GM23338 (cell line): ENCODE measurements around the gene WDR44. TPM values are rescaled to one million over a fixed set of nuclear protein-coding genes. Genes with fewer than 3 reads are reported as not detected.

Experiments used
- ATAC-seq: fragments of 200-7000 bp; cut with Tn5 transposase; 3 replicates; pipeline ENCODE4 v1.9.1; 2020
- DNase-seq: peaks from one replicate; pipeline ENCODE4 v3.0.0-alpha.2; 2015; ENCODE audit warnings: low spot score
- H2AFZ ChIP-seq: fragments of 200-600 bp; sonication (generic); 2 replicates; pipeline ENCODE4 v1.8.0; 2016; ENCODE audit warnings: antibody characterized with exemption, mild to moderate bottlenecking, moderate library complexity
- H3F3A ChIP-seq: fragments of 200-600 bp; sonication (generic); replicated peaks from 2 replicates; pipeline ENCODE4 v1.8.0; 2017; ENCODE audit warnings: antibody characterized with exemption, mixed run types, low read depth
- H3K27ac ChIP-seq: fragments of 200-600 bp; sonication (generic); 2 replicates; pipeline ENCODE4 v1.6.1; 2016; ENCODE audit warnings: low read depth
- H3K27me3 ChIP-seq: fragments of 200-600 bp; sonication (generic); 2 replicates; pipeline ENCODE4 v1.8.0; 2016; ENCODE audit warnings: mild to moderate bottlenecking, mixed run types, moderate library complexity; ENCODE audit not compliant: insufficient read depth
- H3K36me3 ChIP-seq: fragments of 200-600 bp; sonication (generic); 2 replicates; pipeline ENCODE4 v1.8.0; 2016; ENCODE audit warnings: mild to moderate bottlenecking; ENCODE audit not compliant: insufficient read depth
- H3K4me1 ChIP-seq: fragments of 200-600 bp; sonication (generic); 2 replicates; pipeline ENCODE4 v1.8.0; 2016; ENCODE audit warnings: mild to moderate bottlenecking, moderate library complexity; ENCODE audit not compliant: insufficient read depth
- H3K4me2 ChIP-seq: fragments of 200-600 bp; sonication (generic); 2 replicates; pipeline ENCODE4 v1.7.1; 2017; ENCODE audit warnings: mixed run types
- H3K4me3 ChIP-seq: fragments of 200-600 bp; sonication (generic); 2 replicates; pipeline ENCODE4 v1.6.1; 2016; ENCODE audit warnings: mixed run types
- H3K79me2 ChIP-seq: fragments of 200-600 bp; sonication (generic); replicated peaks from 2 replicates; pipeline ENCODE4 v1.8.0; 2017; ENCODE audit warnings: mild to moderate bottlenecking; ENCODE audit not compliant: insufficient read depth
- H3K9me2 ChIP-seq: fragments of 200-600 bp; sonication (generic); 2 replicates; pipeline ENCODE4 v1.8.0; 2017; ENCODE audit not compliant: insufficient read depth
- H4K20me1 ChIP-seq: fragments of 200-600 bp; sonication (generic); replicated peaks from 2 replicates; pipeline ENCODE4 v1.8.0; 2017; ENCODE audit warnings: mild to moderate bottlenecking; ENCODE audit not compliant: insufficient read depth
- H3K27ac Mint-ChIP-seq: 2 replicates; pipeline ENCODE4 v1.8.0; 2020; ENCODE audit warnings: inconsistent platforms, mild to moderate bottlenecking, moderate library complexity, mixed read lengths
- H3K27me3 Mint-ChIP-seq: 3 replicates; pipeline ENCODE4 v1.8.0; 2022; ENCODE audit warnings: low read depth, mild to moderate bottlenecking, moderate library complexity, mixed read lengths, inconsistent platforms; ENCODE audit not compliant: insufficient read depth, poor library complexity
- H3K36me3 Mint-ChIP-seq: 3 replicates; pipeline ENCODE4 v1.8.0; 2021; ENCODE audit warnings: low read depth, mild to moderate bottlenecking, inconsistent platforms, moderate library complexity, mixed read lengths
- H3K4me1 Mint-ChIP-seq: 3 replicates; pipeline ENCODE4 v1.8.0; 2020; ENCODE audit warnings: mild to moderate bottlenecking, inconsistent platforms, mixed read lengths
- H3K4me3 Mint-ChIP-seq: 3 replicates; pipeline ENCODE4 v1.8.0; 2021; ENCODE audit warnings: moderate library complexity, mild to moderate bottlenecking, inconsistent platforms, mixed read lengths
- H3K9me3 Mint-ChIP-seq: 3 replicates; pipeline ENCODE4 v1.8.0; 2020; ENCODE audit warnings: moderate library complexity, mild to moderate bottlenecking, inconsistent platforms, mixed read lengths
- CREB1 ChIP-seq: fragments of 250-450 bp; sonication (Bioruptor Pico); IDR thresholded peaks from 2 replicates; pipeline ENCODE4 v1.5.0; 2020; ENCODE audit warnings: low read depth, mild to moderate bottlenecking, moderate library complexity
- EZH2 ChIP-seq: fragments of 200-600 bp; sonication (generic); IDR thresholded peaks from one replicate; pipeline ENCODE4 v1.8.0; 2017; ENCODE audit warnings: antibody characterized with exemption, mild to moderate bottlenecking, low read depth; ENCODE audit not compliant: unreplicated experiment
- EZH2phosphoT487 ChIP-seq: fragments of 200-600 bp; sonication (generic); IDR thresholded peaks from one replicate; pipeline ENCODE4 v1.8.1; 2018; ENCODE audit warnings: antibody characterized with exemption; ENCODE audit not compliant: unreplicated experiment
- JUNB ChIP-seq: IDR thresholded peaks from one replicate; pipeline ENCODE4 v1.6.1; 2016; ENCODE audit warnings: antibody characterized with exemption; ENCODE audit not compliant: unreplicated experiment
- NANOG ChIP-seq: IDR thresholded peaks from 2 replicates; pipeline ENCODE4 v1.6.1; 2016; ENCODE audit warnings: antibody characterized with exemption, borderline replicate concordance
- ZNF114 ChIP-seq: fragments of 250-450 bp; sonication (Bioruptor Pico); IDR thresholded peaks from 2 replicates; pipeline ENCODE4 v1.5.0; 2020; ENCODE audit warnings: mild to moderate bottlenecking, moderate library complexity
- ZNF331 ChIP-seq: fragments of 250-450 bp; sonication (Bioruptor Pico); IDR thresholded peaks from 2 replicates; pipeline ENCODE4 v1.5.0; 2020; ENCODE audit warnings: low read depth, mild to moderate bottlenecking, moderate library complexity
- polyA plus RNA-seq: library from polyadenylated mRNA; unstranded; fragments of >200 nt; fragmentation: Nextera tagmentation; extraction: Ambion mirVana; gene quantifications from 2 replicates; pipeline ENCODE4 v1.2.1, GENCODE V29; 2016
- total RNA-seq: library from RNA; depleted of rRNA; stranded (reverse); fragments of >200 nt; shearing (Covaris generic); gene quantifications from 2 replicates; pipeline ENCODE4 v1.2.3, GENCODE V29; 2014
- TF ChIP-seq, protein P1 (sequence below): fragments of 250-450 bp; sonication (Bioruptor Pico); IDR thresholded peaks from 2 replicates; pipeline ENCODE4 v1.5.0; 2020; ENCODE audit warnings: mild to moderate bottlenecking, moderate library complexity
- TF ChIP-seq, protein P2 (sequence below): IDR thresholded peaks from 2 replicates; pipeline ENCODE4 v1.6.1; 2016; ENCODE audit warnings: antibody characterized with exemption
- TF ChIP-seq, protein P3 (sequence below), 2 experiments: fragments of 200-600 bp in 1 of 2; sonication (generic) in 1 of 2; conservative IDR thresholded peaks; 2 replicates each; pipeline versions ENCODE4 v1.5.1 to v1.6.1; 2016 to 2017; ENCODE audit warnings: antibody characterized with exemption in 2 of 2, low read depth in 2 of 2, mild to moderate bottlenecking in 2 of 2, moderate library complexity in 1 of 2

WDR44 gene
- total and polyA plus RNA-seq, 2 experiments from 2014 or later: 17.5 to 21.0 TPM

DNA sequence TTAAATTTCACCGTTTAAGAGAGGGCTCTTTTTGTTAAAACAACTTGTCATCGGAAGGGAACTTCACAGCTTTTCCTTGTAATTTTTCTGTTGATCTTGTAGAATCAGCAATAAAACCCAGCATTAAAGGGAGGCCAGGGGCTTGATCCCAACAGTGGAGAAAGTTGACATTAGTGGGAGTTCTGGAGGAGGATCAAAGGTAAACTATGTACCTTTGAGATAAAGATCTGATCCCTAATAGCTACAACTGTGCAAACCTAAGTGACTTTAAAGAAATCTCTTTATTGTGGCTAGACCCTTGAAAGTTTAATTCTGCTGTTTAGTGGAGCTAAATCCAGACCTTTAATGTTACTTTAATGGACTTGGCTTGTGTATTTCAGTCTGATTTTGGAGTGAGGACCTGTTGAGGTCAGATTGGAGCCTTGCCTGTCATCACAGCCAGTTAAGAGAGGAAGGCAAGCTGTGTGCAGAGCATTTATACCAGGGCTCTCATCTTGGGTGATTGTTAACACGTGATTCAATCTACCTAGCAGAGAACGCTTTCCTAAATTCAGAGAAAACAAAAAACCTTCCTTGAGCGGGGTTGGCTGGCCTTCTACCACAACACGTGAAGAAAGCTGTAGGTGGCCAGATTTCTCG, 151.4 kb downstream of the WDR44 start (continued):
- TF ChIP-seq, protein P1, sequence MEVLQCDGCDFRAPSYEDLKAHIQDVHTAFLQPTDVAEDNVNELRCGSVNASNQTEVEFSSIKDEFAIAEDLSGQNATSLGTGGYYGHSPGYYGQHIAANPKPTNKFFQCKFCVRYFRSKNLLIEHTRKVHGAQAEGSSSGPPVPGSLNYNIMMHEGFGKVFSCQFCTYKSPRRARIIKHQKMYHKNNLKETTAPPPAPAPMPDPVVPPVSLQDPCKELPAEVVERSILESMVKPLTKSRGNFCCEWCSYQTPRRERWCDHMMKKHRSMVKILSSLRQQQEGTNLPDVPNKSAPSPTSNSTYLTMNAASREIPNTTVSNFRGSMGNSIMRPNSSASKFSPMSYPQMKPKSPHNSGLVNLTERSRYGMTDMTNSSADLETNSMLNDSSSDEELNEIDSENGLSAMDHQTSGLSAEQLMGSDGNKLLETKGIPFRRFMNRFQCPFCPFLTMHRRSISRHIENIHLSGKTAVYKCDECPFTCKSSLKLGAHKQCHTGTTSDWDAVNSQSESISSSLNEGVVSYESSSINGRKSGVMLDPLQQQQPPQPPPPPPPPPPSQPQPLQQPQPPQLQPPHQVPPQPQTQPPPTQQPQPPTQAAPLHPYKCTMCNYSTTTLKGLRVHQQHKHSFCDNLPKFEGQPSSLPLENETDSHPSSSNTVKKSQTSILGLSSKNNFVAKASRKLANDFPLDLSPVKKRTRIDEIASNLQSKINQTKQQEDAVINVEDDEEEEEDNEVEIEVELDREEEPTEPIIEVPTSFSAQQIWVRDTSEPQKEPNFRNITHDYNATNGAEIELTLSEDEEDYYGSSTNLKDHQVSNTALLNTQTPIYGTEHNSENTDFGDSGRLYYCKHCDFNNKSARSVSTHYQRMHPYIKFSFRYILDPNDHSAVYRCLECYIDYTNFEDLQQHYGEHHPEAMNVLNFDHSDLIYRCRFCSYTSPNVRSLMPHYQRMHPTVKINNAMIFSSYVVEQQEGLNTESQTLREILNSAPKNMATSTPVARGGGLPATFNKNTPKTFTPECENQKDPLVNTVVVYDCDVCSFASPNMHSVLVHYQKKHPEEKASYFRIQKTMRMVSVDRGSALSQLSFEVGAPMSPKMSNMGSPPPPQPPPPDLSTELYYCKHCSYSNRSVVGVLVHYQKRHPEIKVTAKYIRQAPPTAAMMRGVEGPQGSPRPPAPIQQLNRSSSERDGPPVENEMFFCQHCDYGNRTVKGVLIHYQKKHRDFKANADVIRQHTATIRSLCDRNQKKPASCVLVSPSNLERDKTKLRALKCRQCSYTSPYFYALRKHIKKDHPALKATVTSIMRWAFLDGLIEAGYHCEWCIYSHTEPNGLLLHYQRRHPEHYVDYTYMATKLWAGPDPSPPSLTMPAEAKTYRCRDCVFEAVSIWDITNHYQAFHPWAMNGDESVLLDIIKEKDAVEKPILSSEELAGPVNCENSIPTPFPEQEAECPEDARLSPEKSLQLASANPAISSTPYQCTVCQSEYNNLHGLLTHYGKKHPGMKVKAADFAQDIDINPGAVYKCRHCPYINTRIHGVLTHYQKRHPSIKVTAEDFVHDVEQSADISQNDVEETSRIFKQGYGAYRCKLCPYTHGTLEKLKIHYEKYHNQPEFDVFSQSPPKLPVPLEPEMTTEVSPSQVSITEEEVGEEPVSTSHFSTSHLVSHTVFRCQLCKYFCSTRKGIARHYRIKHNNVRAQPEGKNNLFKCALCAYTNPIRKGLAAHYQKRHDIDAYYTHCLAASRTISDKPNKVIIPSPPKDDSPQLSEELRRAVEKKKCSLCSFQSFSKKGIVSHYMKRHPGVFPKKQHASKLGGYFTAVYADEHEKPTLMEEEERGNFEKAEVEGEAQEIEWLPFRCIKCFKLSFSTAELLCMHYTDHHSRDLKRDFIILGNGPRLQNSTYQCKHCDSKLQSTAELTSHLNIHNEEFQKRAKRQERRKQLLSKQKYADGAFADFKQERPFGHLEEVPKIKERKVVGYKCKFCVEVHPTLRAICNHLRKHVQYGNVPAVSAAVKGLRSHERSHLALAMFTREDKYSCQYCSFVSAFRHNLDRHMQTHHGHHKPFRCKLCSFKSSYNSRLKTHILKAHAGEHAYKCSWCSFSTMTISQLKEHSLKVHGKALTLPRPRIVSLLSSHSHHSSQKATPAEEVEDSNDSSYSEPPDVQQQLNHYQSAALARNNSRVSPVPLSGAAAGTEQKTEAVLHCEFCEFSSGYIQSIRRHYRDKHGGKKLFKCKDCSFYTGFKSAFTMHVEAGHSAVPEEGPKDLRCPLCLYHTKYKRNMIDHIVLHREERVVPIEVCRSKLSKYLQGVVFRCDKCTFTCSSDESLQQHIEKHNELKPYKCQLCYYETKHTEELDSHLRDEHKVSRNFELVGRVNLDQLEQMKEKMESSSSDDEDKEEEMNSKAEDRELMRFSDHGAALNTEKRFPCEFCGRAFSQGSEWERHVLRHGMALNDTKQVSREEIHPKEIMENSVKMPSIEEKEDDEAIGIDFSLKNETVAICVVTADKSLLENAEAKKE (CRISPR knock-in tag): no peak
- TF ChIP-seq, protein P2, sequence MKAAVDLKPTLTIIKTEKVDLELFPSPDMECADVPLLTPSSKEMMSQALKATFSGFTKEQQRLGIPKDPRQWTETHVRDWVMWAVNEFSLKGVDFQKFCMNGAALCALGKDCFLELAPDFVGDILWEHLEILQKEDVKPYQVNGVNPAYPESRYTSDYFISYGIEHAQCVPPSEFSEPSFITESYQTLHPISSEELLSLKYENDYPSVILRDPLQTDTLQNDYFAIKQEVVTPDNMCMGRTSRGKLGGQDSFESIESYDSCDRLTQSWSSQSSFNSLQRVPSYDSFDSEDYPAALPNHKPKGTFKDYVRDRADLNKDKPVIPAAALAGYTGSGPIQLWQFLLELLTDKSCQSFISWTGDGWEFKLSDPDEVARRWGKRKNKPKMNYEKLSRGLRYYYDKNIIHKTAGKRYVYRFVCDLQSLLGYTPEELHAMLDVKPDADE: no peak
- TF ChIP-seq CREB1 (CRISPR knock-in tag) (no peak), NANOG (no peak), ZNF331 (CRISPR knock-in tag) (no peak), EZH2 (no peak)

DNA sequence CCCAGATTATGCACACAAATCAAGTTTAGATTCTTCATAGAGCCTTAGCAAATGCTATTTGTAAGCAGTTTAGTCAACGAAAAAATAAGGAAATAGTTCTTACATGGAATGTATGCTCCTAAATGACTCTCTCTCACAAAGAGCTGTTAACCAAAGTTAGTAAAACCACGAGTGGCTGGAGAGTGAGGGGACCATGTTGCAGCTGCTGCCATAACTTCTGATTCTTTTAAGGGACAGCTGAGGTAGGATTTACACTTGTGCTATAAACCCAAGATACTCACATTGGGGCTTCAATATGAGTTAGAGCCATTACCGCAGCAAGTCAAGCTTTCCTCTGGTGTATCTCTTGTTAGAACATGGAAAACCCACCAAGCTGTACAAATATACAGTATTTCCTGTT, 152.4 kb downstream of the WDR44 start:
- Mint-ChIP-seq H3K4me3 (no peak overlapping the region), H3K27ac (no peak overlapping the region), H3K4me1 (peaks cover 37% of the 10 kb centered on the region), H3K27me3 (peaks cover 13% of the 10 kb centered on the region), H3K9me3 (no peaks in the 10 kb centered on the region), H3K36me3 (no peaks in the 10 kb centered on the region)
- no peaks in the 10 kb centered on the region for H3K79me2 ChIP-seq
- ATAC-seq (no peak), DNase-seq (no peak)
- H3K4me2 ChIP-seq: peak overlapping the region; percentile 90
- H2AFZ ChIP-seq: no peak overlapping the region
- no peak overlapping the region for H3K27ac ChIP-seq
- H3K4me3 ChIP-seq: no peak overlapping the region; the same call in 1 of the 2 replicates
- no peaks in the 10 kb centered on the region for H3K9me2 ChIP-seq
- H3K36me3 ChIP-seq: no peaks in the 10 kb centered on the region
- 0 out of 2 replicates have a peak, but pooled peaks cover 2% of the 10 kb centered on the region for H3F3A ChIP-seq
- H4K20me1 ChIP-seq: no peaks in the 10 kb centered on the region
- H3K4me1 ChIP-seq: peaks cover 29% of the 10 kb centered on the region
- H3K27me3 ChIP-seq: peaks cover 26% of the 10 kb centered on the region
- TF ChIP-seq, protein P3, sequence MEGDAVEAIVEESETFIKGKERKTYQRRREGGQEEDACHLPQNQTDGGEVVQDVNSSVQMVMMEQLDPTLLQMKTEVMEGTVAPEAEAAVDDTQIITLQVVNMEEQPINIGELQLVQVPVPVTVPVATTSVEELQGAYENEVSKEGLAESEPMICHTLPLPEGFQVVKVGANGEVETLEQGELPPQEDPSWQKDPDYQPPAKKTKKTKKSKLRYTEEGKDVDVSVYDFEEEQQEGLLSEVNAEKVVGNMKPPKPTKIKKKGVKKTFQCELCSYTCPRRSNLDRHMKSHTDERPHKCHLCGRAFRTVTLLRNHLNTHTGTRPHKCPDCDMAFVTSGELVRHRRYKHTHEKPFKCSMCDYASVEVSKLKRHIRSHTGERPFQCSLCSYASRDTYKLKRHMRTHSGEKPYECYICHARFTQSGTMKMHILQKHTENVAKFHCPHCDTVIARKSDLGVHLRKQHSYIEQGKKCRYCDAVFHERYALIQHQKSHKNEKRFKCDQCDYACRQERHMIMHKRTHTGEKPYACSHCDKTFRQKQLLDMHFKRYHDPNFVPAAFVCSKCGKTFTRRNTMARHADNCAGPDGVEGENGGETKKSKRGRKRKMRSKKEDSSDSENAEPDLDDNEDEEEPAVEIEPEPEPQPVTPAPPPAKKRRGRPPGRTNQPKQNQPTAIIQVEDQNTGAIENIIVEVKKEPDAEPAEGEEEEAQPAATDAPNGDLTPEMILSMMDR (conservative IDR thresholded peaks at IDR 0.05; ENCODE audit: low read depth in 2 of 2): no peak
- TF ChIP-seq, protein P2: no peak
- TF ChIP-seq ZNF114 (CRISPR knock-in tag) (no peak), CREB1 (CRISPR knock-in tag) (no peak), ZNF331 (CRISPR knock-in tag) (no peak), EZH2phosphoT487 (no peak), JUNB (no peak)
